Lung (tissue), 12 donors: ENCODE results near the gene TAF11. TPM values are rescaled to one million over a fixed set of nuclear protein-coding genes. Genes with fewer than 3 reads are reported as not detected.

Source experiments
- ATAC-seq: fragments of 200-7000 bp; cut with Tn5 transposase; one replicate; pipeline ENCODE4 v1.9.1; 2020; ENCODE audit warnings: moderate number of reproducible peaks; ENCODE audit not compliant: insufficient read depth, low FRiP score
- DNase-seq, 3 donors: peaks; one replicate each; pipeline ENCODE4 v3.0.0-alpha.2; 2013 to 2017
- H3K27ac ChIP-seq, 2 donors: one replicate each; pipeline ENCODE4 v1.5.1; 2013; ENCODE audit warnings: mild to moderate bottlenecking in 2 of 2, moderate library complexity in 2 of 2, control low read depth in 1 of 2, inconsistent platforms in 1 of 2, low read depth in 1 of 2, low read length in 1 of 2
- H3K27me3 ChIP-seq, 3 donors: one replicate each; pipeline ENCODE4 v1.5.1; 2013; ENCODE audit warnings: low read length in 2 of 3; ENCODE audit not compliant: control insufficient read depth in 3 of 3, insufficient read depth in 3 of 3
- H3K36me3 ChIP-seq, 4 donors: one replicate each; pipeline ENCODE4 v1.5.1; 2013; ENCODE audit warnings: low read length in 4 of 4, mild to moderate bottlenecking in 1 of 4, moderate library complexity in 1 of 4; ENCODE audit not compliant: control insufficient read depth in 4 of 4, insufficient read depth in 4 of 4
- H3K4me1 ChIP-seq, 5 donors: one replicate each; pipeline ENCODE4 v1.5.1; 2013; ENCODE audit warnings: low read length in 5 of 5, mild to moderate bottlenecking in 2 of 5, moderate library complexity in 1 of 5; ENCODE audit not compliant: control insufficient read depth in 5 of 5, insufficient read depth in 5 of 5
- H3K4me3 ChIP-seq: one replicate; pipeline ENCODE4 v1.5.1; 2013; ENCODE audit warnings: mild to moderate bottlenecking, control low read depth, moderate library complexity
- H3K9ac ChIP-seq, 2 donors: one replicate each; pipeline ENCODE4 v1.5.1; 2013; ENCODE audit warnings: low read length in 2 of 2, control low read depth in 1 of 2; ENCODE audit not compliant: insufficient read depth in 1 of 2
- H3K9me3 ChIP-seq, 4 donors: one replicate each; pipeline ENCODE4 v1.5.1; 2013; ENCODE audit warnings: low read length in 3 of 4, mild to moderate bottlenecking in 1 of 4, moderate library complexity in 1 of 4; ENCODE audit not compliant: control insufficient read depth in 4 of 4, insufficient read depth in 3 of 4
- WGBS, 2 donors: extraction: QIAGEN DNeasy Blood & Tissue Kit; methylation state at CpG; one replicate each; pipeline ENCODE4 v1.1.7; 2013; 5-methylcytosine and 5-hydroxymethylcytosine counted together
- polyA plus RNA-seq, 2 donors: library from polyadenylated mRNA; stranded (reverse); fragments of 200-250 nt; gene quantifications; one replicate each; pipeline ENCODE4 v1.2.1, GENCODE V29; 2013
- total RNA-seq, 2 donors: library from RNA; depleted of rRNA in 1 of 2; stranded (reverse); fragments of >200 nt in 1 of 2; gene quantifications; one replicate each; pipeline ENCODE4 v1.2.1, GENCODE V29; 2014 to 2021
- TF ChIP-seq, protein P1 (sequence below): IDR thresholded peaks from 2 replicates; pipeline ENCODE4 v1.5.1; 2012; ENCODE audit warnings: mild to moderate bottlenecking; ENCODE audit errors: control extremely low read depth, extremely low read depth
- donor health status: control.
- donor health status: control.
- donor health status: Bipolar disorder and iron deficiency.
- donor health status: healthy.
- donor health status: DM: yes; HTN: yes; CAD: no.

The TAF11 gene
- total and polyA plus RNA-seq, 4 donors, result 17.3 to 30.5 (median 29.2) TPM

DNA sequence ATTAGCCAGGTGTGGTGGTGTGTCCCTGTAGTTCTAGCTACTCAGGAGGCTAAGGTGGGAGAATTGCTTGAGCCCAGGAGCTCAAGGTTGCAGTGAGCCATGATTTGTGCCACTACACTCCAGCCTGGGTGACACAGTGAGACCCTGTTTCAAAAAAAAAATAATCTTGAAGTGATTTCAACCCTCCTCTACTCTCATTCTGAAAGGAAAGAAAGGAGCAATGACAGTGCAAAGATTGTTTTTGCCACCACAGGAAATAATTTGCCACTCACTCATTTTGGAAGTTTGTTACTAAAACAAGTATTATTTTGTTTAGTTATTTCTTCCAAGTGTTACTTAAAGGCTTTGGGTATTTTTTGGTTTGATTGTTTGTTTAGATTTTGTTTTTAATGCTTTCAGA, 50.3 kb downstream of the TAF11 start:
- ATAC-seq (no peak), DNase-seq (no peak)
- Histone ChIP-seq H3K4me3 (no peak overlapping the region), H3K4me1 (no peaks in the 10 kb centered on the region), H3K36me3 (peaks cover 3 to 23% (median 16%) of the 10 kb centered on the region in 4 donors), H3K27ac (no peak overlapping the region), H3K9me3 (no peaks in the 10 kb centered on the region), H3K27me3 (no peaks in the 10 kb centered on the region), H3K9ac (no peak overlapping the region)
- TF ChIP-seq, protein P1, sequence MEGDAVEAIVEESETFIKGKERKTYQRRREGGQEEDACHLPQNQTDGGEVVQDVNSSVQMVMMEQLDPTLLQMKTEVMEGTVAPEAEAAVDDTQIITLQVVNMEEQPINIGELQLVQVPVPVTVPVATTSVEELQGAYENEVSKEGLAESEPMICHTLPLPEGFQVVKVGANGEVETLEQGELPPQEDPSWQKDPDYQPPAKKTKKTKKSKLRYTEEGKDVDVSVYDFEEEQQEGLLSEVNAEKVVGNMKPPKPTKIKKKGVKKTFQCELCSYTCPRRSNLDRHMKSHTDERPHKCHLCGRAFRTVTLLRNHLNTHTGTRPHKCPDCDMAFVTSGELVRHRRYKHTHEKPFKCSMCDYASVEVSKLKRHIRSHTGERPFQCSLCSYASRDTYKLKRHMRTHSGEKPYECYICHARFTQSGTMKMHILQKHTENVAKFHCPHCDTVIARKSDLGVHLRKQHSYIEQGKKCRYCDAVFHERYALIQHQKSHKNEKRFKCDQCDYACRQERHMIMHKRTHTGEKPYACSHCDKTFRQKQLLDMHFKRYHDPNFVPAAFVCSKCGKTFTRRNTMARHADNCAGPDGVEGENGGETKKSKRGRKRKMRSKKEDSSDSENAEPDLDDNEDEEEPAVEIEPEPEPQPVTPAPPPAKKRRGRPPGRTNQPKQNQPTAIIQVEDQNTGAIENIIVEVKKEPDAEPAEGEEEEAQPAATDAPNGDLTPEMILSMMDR, result no peak

GRCh38 chr6:34836451-34836850, 51.4 kb downstream of the TAF11 start:
- Histone ChIP-seq H3K36me3 (peaks cover 3 to 23% (median 17%) of the 10 kb centered on the region in 4 donors), H3K27ac (no peak overlapping the region), H3K9me3 (no peaks in the 10 kb centered on the region), H3K9ac (no peak overlapping the region), H3K27me3 (no peaks in the 10 kb centered on the region), H3K4me3 (no peak overlapping the region), H3K4me1 (no peaks in the 10 kb centered on the region)
- 61 to 68% methylated on average over 2 of the region's 2 CpGs for WGBS, 2 donors
- TF ChIP-seq, protein P1, result no peak
- DNase-seq, result no peak
- no peak for ATAC-seq

DNA sequence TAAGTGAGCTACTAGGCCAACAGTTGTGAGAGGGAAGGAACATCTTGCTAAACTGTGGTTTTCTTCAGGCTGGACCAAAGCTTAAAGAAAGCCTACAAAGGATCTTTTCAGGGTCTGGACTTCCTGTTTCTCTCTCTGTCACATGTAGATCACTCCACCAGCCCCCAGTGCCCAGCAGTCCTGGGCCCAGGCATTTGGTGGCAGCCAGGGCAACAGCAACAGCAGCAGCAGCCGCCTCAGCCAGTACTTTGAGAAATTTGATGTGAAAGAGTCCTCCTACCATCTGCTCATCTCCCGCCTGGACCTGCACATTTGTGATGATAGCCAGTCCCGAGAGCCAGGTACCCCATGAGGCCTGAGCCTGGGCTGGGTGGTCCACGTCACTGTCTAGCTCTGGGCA, 51.8 kb downstream of the TAF11 start:
- no peak overlapping the region for H3K27ac ChIP-seq
- H3K4me1 ChIP-seq, result no peaks in the 10 kb centered on the region
- no peak for DNase-seq
- WGBS, 2 donors, result 71 to 91% methylated on average over 4 of the region's 4 CpGs
- H3K4me3 ChIP-seq, result no peak overlapping the region
- TF ChIP-seq, protein P1, result no peak
- H3K36me3 ChIP-seq, result peaks cover 3 to 23% (median 17%) of the 10 kb centered on the region in 4 donors
- no peak for ATAC-seq
- H3K9ac ChIP-seq, result no peak overlapping the region
- no peaks in the 10 kb centered on the region for H3K9me3 ChIP-seq
- H3K27me3 ChIP-seq, result no peaks in the 10 kb centered on the region
